H1 (cell line): ENCODE results near the gene MRPL11. TPM values are rescaled to one million over a fixed set of nuclear protein-coding genes. Genes with fewer than 3 reads are reported as not detected.

Experiments used
- CTCF ChIA-PET: fragments of 300-600 bp; sonication (Branson Sonifier 250); formaldehyde crosslinking; loops from one replicate; lab custom pipeline; 2021; ENCODE audit not compliant: partially characterized antibody; lab: Charles Lee
- POLR2A ChIA-PET: fragments of 300-600 bp; sonication (Branson Sonifier 250); formaldehyde crosslinking; loops from one replicate; lab custom pipeline; 2021; ENCODE audit warnings: inconsistent platforms; ENCODE audit not compliant: partially characterized antibody; lab: Charles Lee
- DNase-seq, 2 experiments: peaks; one replicate each; pipeline versions ENCODE4 v3.0.0 to v3.0.0-alpha.2; 2010 to 2022; ENCODE audit warnings: low spot score in 2 of 2, low read depth in 1 of 2, mixed read lengths in 1 of 2
- FAIRE-seq: peaks from 2 replicates; lab custom pipeline; 2011; peaks lifted over from hg19 to GRCh38; lab: Jason Lieb, UNC
- H2AFZ ChIP-seq: 2 replicates; pipeline ENCODE4 v1.8.1; 2012; ENCODE audit warnings: low read length, inconsistent platforms
- H2AK5ac ChIP-seq: 2 replicates; pipeline ENCODE4 v1.6.1; 2013; ENCODE audit warnings: low read depth, low read length
- H2BK120ac ChIP-seq: replicated peaks from 2 replicates; pipeline ENCODE3; 2013; ENCODE audit warnings: low read depth, low read length, inconsistent platforms
- H2BK12ac ChIP-seq: 2 replicates; pipeline ENCODE4 v1.6.1; 2013; ENCODE audit warnings: low read depth, low read length
- H2BK15ac ChIP-seq: 2 replicates; pipeline ENCODE4 v1.6.1; 2013; ENCODE audit warnings: low read length
- H2BK20ac ChIP-seq: 2 replicates; pipeline ENCODE4 v1.6.1; 2013; ENCODE audit warnings: low read length
- H2BK5ac ChIP-seq: 2 replicates; pipeline ENCODE4 v1.6.1; 2013; ENCODE audit warnings: low read depth, low read length
- H3K14ac ChIP-seq: 2 replicates; pipeline ENCODE4 v1.6.1; 2013; ENCODE audit warnings: inconsistent platforms; ENCODE audit not compliant: insufficient read length
- H3K18ac ChIP-seq: 2 replicates; pipeline ENCODE4 v1.6.1; 2013; ENCODE audit warnings: low read length; ENCODE audit errors: extremely low read depth
- H3K23ac ChIP-seq: 2 replicates; pipeline ENCODE4 v1.6.1; 2013; ENCODE audit warnings: inconsistent platforms; ENCODE audit not compliant: insufficient read length
- H3K23me2 ChIP-seq: 2 replicates; pipeline ENCODE4 v1.6.1; 2013; ENCODE audit warnings: low read depth, low read length
- H3K27ac ChIP-seq: 2 replicates; pipeline ENCODE4 v1.6.1; 2011; ENCODE audit warnings: low read depth, low read length, inconsistent platforms
- H3K27me3 ChIP-seq, 4 experiments: replicated peaks in 1 of 4; 1 replicate in 1 of 4; 2 replicates in 3 of 4; pipeline versions ENCODE4 v1.6.1 to v1.8.1; 2011 to 2013; ENCODE audit warnings: low read length in 3 of 4, mild to moderate bottlenecking in 3 of 4, inconsistent platforms in 2 of 4, mixed read lengths in 2 of 4, moderate library complexity in 1 of 4; ENCODE audit not compliant: control insufficient read depth in 3 of 4, insufficient read depth in 3 of 4; ENCODE audit errors: extremely low read depth in 1 of 4
- H3K36me3 ChIP-seq, 4 experiments: 2 replicates each; pipeline versions ENCODE4 v1.6.1 to v1.8.1; 2011 to 2013; ENCODE audit warnings: mild to moderate bottlenecking in 4 of 4, low read length in 3 of 4, moderate library complexity in 2 of 4, control low read depth in 1 of 4, inconsistent platforms in 1 of 4; ENCODE audit not compliant: insufficient read depth in 4 of 4, control insufficient read depth in 2 of 4
- H3K4ac ChIP-seq: replicated peaks from 2 replicates; pipeline ENCODE3; 2013; ENCODE audit warnings: low read length, low read depth, mixed read lengths, inconsistent platforms; ENCODE audit not compliant: insufficient read length
- H3K4me1 ChIP-seq, 4 experiments: replicated peaks in 1 of 4; 1 replicate in 1 of 4; 2 replicates in 3 of 4; pipeline versions ENCODE4 v1.6.1 to v1.8.1; 2011 to 2013; ENCODE audit warnings: low read length in 3 of 4, inconsistent platforms in 2 of 4, mixed read lengths in 1 of 4; ENCODE audit not compliant: insufficient read depth in 4 of 4, control insufficient read depth in 3 of 4
- H3K4me2 ChIP-seq, 2 experiments: 2 replicates each; pipeline versions ENCODE4 v1.6.1 to v1.8.1; 2011 to 2013; ENCODE audit warnings: low read depth in 2 of 2, low read length in 2 of 2, control low read depth in 1 of 2, inconsistent platforms in 1 of 2, mild to moderate bottlenecking in 1 of 2; ENCODE audit not compliant: insufficient read depth in 1 of 2
- H3K4me3 ChIP-seq, 4 experiments: fragments of 200-600, 300-600 bp in 1 of 4; sonication (generic), shearing (Covaris generic), sonication (Bioruptor Twin) in 1 of 4; 2 replicates each; pipeline versions ENCODE4 v1.5.1 to v1.8.1; 2011 to 2016; ENCODE audit warnings: low read length in 4 of 4, low read depth in 3 of 4, control low read depth in 2 of 4, inconsistent platforms in 2 of 4, mild to moderate bottlenecking in 2 of 4, mixed read lengths in 1 of 4, moderate library complexity in 1 of 4; ENCODE audit not compliant: insufficient read depth in 2 of 4; ENCODE audit errors: extremely low read depth in 1 of 4
- H3K56ac ChIP-seq: replicated peaks from 2 replicates; pipeline ENCODE3; 2013; ENCODE audit warnings: low read depth, mild to moderate bottlenecking, mixed read lengths, low read length, inconsistent platforms; ENCODE audit not compliant: insufficient read length
- H3K79me1 ChIP-seq: 2 replicates; pipeline ENCODE4 v1.6.1; 2013; ENCODE audit warnings: low read depth, low read length, control low read depth
- H3K79me2 ChIP-seq, 2 experiments: 2 replicates each; pipeline versions ENCODE4 v1.6.1 to v1.8.1; 2012 to 2013; ENCODE audit warnings: low read length in 2 of 2, mild to moderate bottlenecking in 2 of 2, inconsistent platforms in 1 of 2; ENCODE audit not compliant: insufficient read depth in 2 of 2, control insufficient read depth in 1 of 2
- H3K9ac ChIP-seq, 4 experiments: replicated peaks in 1 of 4; 1 replicate in 1 of 4; 2 replicates in 3 of 4; pipeline versions ENCODE4 v1.6.1 to v1.8.1; 2011 to 2013; ENCODE audit warnings: low read depth in 3 of 4, low read length in 3 of 4, control low read depth in 2 of 4, mild to moderate bottlenecking in 2 of 4, moderate library complexity in 2 of 4, inconsistent platforms in 1 of 4; ENCODE audit errors: extremely low read depth in 1 of 4
- H3K9me3 ChIP-seq, 2 experiments: 2 replicates each; pipeline versions ENCODE4 v1.6.1 to v1.8.1; 2012 to 2013; ENCODE audit warnings: mild to moderate bottlenecking in 2 of 2, moderate library complexity in 2 of 2, control low read depth in 1 of 2, inconsistent platforms in 1 of 2, low read depth in 1 of 2, low read length in 1 of 2, mixed read lengths in 1 of 2; ENCODE audit not compliant: insufficient read depth in 2 of 2
- H4K20me1 ChIP-seq, 2 experiments: replicated peaks in 1 of 2; 2 replicates each; pipeline versions ENCODE3 to v1.8.1; 2011 to 2013; ENCODE audit warnings: inconsistent platforms in 2 of 2, low read length in 2 of 2, mild to moderate bottlenecking in 1 of 2; ENCODE audit not compliant: insufficient read depth in 2 of 2, control insufficient read depth in 1 of 2
- H4K5ac ChIP-seq: 2 replicates; pipeline ENCODE4 v1.6.1; 2013; ENCODE audit warnings: low read length, low read depth, mixed read lengths, inconsistent platforms; ENCODE audit not compliant: insufficient read length
- H4K8ac ChIP-seq: 2 replicates; pipeline ENCODE4 v1.8.0; 2013; ENCODE audit warnings: mild to moderate bottlenecking, moderate library complexity, low read length, inconsistent platforms; ENCODE audit not compliant: insufficient read depth; ENCODE audit errors: extremely low read depth
- H4K91ac ChIP-seq: replicated peaks from 2 replicates; pipeline ENCODE3; 2013; ENCODE audit warnings: low read length, mixed read lengths, inconsistent platforms; ENCODE audit not compliant: insufficient read length
- ATF2 ChIP-seq: IDR thresholded peaks from 2 replicates; pipeline ENCODE4 v1.6.1; 2012; ENCODE audit warnings: low read length, inconsistent platforms
- BCL11A ChIP-seq, 2 experiments: IDR thresholded peaks; one replicate each; pipeline ENCODE4 v1.6.1; 2011; ENCODE audit warnings: low read depth in 2 of 2, low read length in 2 of 2, mild to moderate bottlenecking in 2 of 2
- GABPA ChIP-seq: IDR thresholded peaks from 2 replicates; pipeline ENCODE4 v1.6.1; 2011; ENCODE audit warnings: mild to moderate bottlenecking, low read length, moderate library complexity, borderline replicate concordance; ENCODE audit not compliant: insufficient read depth
- ZNF274 ChIP-seq: IDR thresholded peaks from 2 replicates; pipeline ENCODE4 v1.7.0; 2012; ENCODE audit warnings: low read length, borderline replicate concordance; ENCODE audit errors: extremely low read depth
- WGBS, 2 experiments: shearing (Covaris generic) in 1 of 2; methylation state at CpG; one replicate each; pipeline versions ENCODE4 v1.1.6 to v1.1.7; 2013 to 2015; ENCODE audit warnings: low lambda C conversion rate in 2 of 2, mixed read lengths in 2 of 2, inconsistent platforms in 1 of 2, low coverage in 1 of 2, missing lambda C conversion rate in 1 of 2; ENCODE audit not compliant: insufficient replicate concordance in 2 of 2, insufficient coverage in 1 of 2, insufficient read length in 1 of 2; ENCODE audit errors: extremely low coverage in 1 of 2, missing lambda C conversion rate in 1 of 2; 5-methylcytosine and 5-hydroxymethylcytosine counted together
- long read RNA-seq, 2 experiments: library from RNA in 1 of 2; library from capped mRNA in 1 of 2; stranded (forward); transcript quantifications; one replicate each; pipeline ENCODE4 v2.0.0, GENCODE V29; 2021; ENCODE audit warnings: inconsistent platforms in 1 of 2
- polyA minus RNA-seq, 3 experiments: library from RNA; depleted of rRNA, polyadenylated mRNA; stranded (reverse); fragments of >200 nt; gene quantifications; 1 replicate in 2 of 3; 2 replicates in 1 of 3; pipeline ENCODE4 v1.2.3, GENCODE V29; 2011
- polyA plus RNA-seq, 7 experiments: library from polyadenylated mRNA; depleted of rRNA in 3 of 7; stranded (reverse) in 5 of 7; unstranded in 2 of 7; fragments of >200 nt in 5 of 7; fragments of 200-250 nt in 2 of 7; gene quantifications; 1 replicate in 5 of 7; 2 replicates in 1 of 7; 4 replicates in 1 of 7; pipeline versions ENCODE4 v1.2.1 to v1.2.3, GENCODE V29; 2011 to 2013; ENCODE audit warnings: missing spikeins in 2 of 7, mixed read lengths in 2 of 7
- total RNA-seq: library from RNA; stranded (reverse); fragmentation: NEBNext Ultra II Directional; extraction: Animal tissue kit (Norgen Biotek cat#: 25700); gene quantifications from 2 replicates; pipeline ENCODE4 v1.2.1, GENCODE V29; 2021

Gene MRPL11
- total RNA-seq (141 and 152 TPM in 2 replicates), polyA plus RNA-seq (2011; rRNA removed) (105 and 106 TPM in 2 replicates), polyA minus RNA-seq (2011; rRNA and poly(A)+ RNA removed) (45.4 and 61.3 TPM in 2 replicates)
- polyA plus RNA-seq (2011; cell fraction: cytosol; rRNA removed): 116 TPM
- 102 TPM for polyA plus RNA-seq (2011; cell fraction: nucleus; rRNA removed)
- polyA plus RNA-seq (2012, experiment 1 of 2): 161 to 181 TPM (median 177 TPM) in 4 replicates
- polyA plus RNA-seq (2012, experiment 2 of 2): 290 TPM
- polyA plus RNA-seq (2013, experiment 1 of 2): 187 TPM
- 199 TPM for polyA plus RNA-seq (2013, experiment 2 of 2)
- 31.3 TPM for polyA minus RNA-seq (2011; cell fraction: cytosol; rRNA and poly(A)+ RNA removed)
- 11.6 TPM for polyA minus RNA-seq (2011; cell fraction: nucleus; rRNA and poly(A)+ RNA removed)
- long read RNA-seq, experiment 1, transcript MRPL11-201 (5 exons, 1,605 nt): major isoform, 80 of 143 reads
- long read RNA-seq, experiment 1, transcript MRPL11-203 (5 exons, 1,527 nt): minor isoform, 21 of 143 reads
- long read RNA-seq, experiment 1, partial matches to known transcripts: 24 of 143 reads
- long read RNA-seq, experiment 1, other reads (novel, unspliced or antisense): 15 of 143 reads
- long read RNA-seq, experiment 2, transcript MRPL11-201 (5 exons, 1,605 nt): major isoform, 27 of 41 reads
- long read RNA-seq, experiment 2, partial matches to known transcripts: 3 of 41 reads
- long read RNA-seq, experiment 2, other reads (novel, unspliced or antisense): 4 of 41 reads

- ChIA-PET CTCF (interaction anchor here (0.6 to 13.7 kb wide), 39 partner anchors 9 to 410 kb away, joined by 3 to 259 read pairs (median 4); partner anchors contain the start of genes DPP3, NPAS4, PELI3 and RBM4B), POLR2A (interaction anchor here (0.8 to 2.3 kb wide), 25 partner anchors 8 to 906 kb away, joined by 3 to 16 read pairs (median 4); partner anchors contain the start of genes DPP3, NPAS4, PELI3 and RBM14)
- Histone ChIP-seq H3K79me2 (peaks cover 0 to 7% of the 10 kb centered on the region in 2 experiments; a peak in 2 of 4 replicates), H2BK12ac (peak within 1 kb of the TSS; percentile 80; the same call in 1 of the 2 replicates), H3K9ac (peak within 1 kb of the TSS; percentile 76 to 97 (median 92)), H2BK5ac (peak within 1 kb of the TSS; percentile 95), H3K14ac (no peak within 1 kb of the TSS), H2AK5ac (no peak within 1 kb of the TSS), H4K91ac (peak within 1 kb of the TSS; percentile 80), H4K8ac (peak within 1 kb of the TSS; percentile 92; the same call in 1 of the 2 replicates), H3K79me1 (peaks cover 3% of the 10 kb centered on the region; the same call in 1 of the 2 replicates), H3K27me3 (no peaks in the 10 kb centered on the region), H4K5ac (peak within 1 kb of the TSS; percentile 75), H2AFZ (peak within 1 kb of the TSS; percentile 100), H3K27ac (peak within 1 kb of the TSS; percentile 98), H3K9me3 (peaks cover 10 to 14% of the 10 kb centered on the region in 2 experiments), H3K18ac (peak within 1 kb of the TSS; percentile 53), H2BK15ac (peak within 1 kb of the TSS; percentile 82), H3K36me3 (peaks cover 9 to 23% (median 16%) of the 10 kb centered on the region in 4 experiments; a peak in 7 of 8 replicates), H4K20me1 (peaks cover 0 to 1% of the 10 kb centered on the region in 2 experiments), H3K4me1 (peaks cover 0 to 5% (median 2%) of the 10 kb centered on the region in 4 experiments; a peak in 2 of 7 replicates), H3K56ac (peak within 1 kb of the TSS; percentile 56), H3K4me2 (peak within 1 kb of the TSS; percentile 77 to 86), H3K4ac (peak within 1 kb of the TSS; percentile 58), H3K23ac (no peak within 1 kb of the TSS), H2BK20ac (peak within 1 kb of the TSS; percentile 23; the same call in 1 of the 2 replicates), H2BK120ac (peak within 1 kb of the TSS; percentile 55), H3K4me3 (peak within 1 kb of the TSS; percentile 85 to 98 (median 88)), H3K23me2 (peaks cover 2% of the 10 kb centered on the region; the same call in 1 of the 2 replicates)
- 9% methylated on average over 45 of the region's 45 CpGs; no CpG with 5 or more reads in 1 of the 2 experiments for WGBS, 2 experiments
- DNase-seq (peak; percentile 84 to 94), FAIRE-seq (peak; percentile 98)
- TF ChIP-seq ATF2 (no peak), ZNF274 (no peak), GABPA (no peak), BCL11A (IDR thresholded peaks at IDR 0.05; ENCODE audit: low read depth in 2 of 2, low read length in 2 of 2) (no peak)
These were observed at the start of gene MRPL11 for GRCh38 chr11:66438504-66439466. TSS of gene MRPL11 (minus strand) at chr11:66438848. CDS start at chr11:66438754, 94 bp downstream.
